IPS-NIHi7 (cell line): ENCODE data around the gene CD81.

Experiments
- DNase-seq: peaks from one replicate; pipeline ENCODE4 v3.0.0; 2012; ENCODE audit warnings: mixed read lengths; ENCODE audit errors: extremely low spot score

The CD81 gene

GRCh38 chr11:2404735-2405196 lies 27.7 kb downstream of the CD81 start:
- DNase-seq = no peak

DNA sequence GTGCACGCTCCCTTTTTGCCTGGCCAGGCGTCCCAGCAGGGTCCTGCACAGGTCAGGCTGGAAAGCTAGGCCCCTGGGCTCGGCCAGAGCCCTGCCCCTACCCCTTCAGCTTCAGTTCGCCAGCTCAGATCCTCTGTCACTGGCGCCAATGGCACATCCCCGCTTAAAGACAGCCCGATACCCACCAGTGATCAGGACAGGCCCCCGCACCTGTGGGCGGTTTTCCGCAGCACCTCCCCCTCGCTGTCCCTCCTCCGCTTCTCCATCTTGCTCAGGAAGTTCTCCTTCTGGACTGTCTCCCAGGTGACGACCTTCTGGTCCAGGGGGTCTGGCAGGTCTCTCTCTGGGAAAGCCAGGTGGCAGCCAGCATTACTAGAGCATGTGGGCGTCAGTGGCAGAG lies 29.3 kb downstream of the CD81 start:
- no peak for DNase-seq

DNA sequence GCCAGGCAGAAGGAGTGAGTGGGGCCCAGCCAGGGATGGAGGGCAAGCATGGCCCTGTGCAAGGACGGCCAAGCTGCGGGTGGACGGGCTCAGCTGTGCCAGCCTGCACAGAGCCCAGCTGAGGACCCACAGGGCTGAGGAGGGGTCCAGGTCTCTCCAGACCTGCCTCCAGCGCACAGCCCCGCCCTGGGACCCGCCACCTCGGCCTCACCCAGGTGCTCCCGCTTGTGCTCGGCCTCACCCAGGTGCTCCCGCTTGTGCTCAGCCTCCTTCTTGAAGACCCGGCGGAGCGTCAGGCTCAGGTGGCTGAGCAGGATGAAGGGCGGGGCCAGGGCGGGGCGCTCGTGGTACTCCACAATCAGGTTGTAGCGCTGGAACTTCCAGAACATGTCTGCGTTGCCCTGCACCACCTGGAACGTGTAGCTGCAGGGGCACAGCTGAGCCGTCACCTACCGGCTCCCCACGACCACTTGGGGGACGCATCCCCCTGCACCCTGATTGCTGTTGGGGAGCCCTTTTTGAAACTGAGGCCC lies 29.8 kb downstream of the CD81 start:
- no peak for DNase-seq

DNA sequence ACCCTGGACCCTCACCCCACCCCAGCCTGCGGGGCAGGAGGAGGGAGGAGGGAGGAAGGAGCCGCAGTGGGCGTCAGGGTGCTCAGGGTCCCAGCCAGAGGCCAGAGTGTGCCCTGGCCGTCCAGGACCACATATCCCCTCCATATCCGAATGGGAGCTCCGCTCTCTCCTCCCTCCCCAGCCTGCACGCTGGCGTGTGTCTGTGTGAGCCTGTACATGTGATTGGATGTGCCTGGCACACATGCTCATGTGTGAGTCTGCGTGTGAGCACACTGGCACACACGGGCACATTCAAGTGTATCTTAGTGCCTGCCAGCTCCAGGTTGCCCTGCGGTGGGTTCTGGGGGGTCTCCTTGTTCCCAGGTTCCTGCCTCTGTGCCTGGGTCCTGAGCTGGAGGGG lies 31.6 kb downstream of the CD81 start:
- no peak for DNase-seq

DNA sequence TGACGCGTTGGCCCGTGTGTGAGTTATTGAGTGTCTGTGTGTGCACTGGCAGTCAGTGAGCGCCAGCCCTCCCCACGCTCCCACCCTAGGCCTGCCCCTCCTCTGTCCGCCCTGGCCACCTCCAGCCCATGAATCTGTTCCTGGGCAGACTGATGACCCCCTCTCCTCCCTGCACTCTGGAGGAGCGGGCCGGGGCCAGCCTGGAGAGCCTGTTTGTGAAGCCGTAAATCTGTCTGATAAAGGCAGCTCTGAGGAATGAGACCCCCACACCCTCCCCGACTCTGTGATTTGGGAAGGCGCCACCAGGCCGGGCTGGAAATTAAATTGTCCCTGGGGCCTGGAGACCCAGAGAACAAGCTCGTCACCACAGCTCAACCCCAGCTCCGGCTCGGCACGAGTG lies 32.0 kb downstream of the CD81 start:
- no peak for DNase-seq

GRCh38 chr11:2409611-2410468 lies 32.7 kb downstream of the CD81 start:
- no peak for DNase-seq

DNA sequence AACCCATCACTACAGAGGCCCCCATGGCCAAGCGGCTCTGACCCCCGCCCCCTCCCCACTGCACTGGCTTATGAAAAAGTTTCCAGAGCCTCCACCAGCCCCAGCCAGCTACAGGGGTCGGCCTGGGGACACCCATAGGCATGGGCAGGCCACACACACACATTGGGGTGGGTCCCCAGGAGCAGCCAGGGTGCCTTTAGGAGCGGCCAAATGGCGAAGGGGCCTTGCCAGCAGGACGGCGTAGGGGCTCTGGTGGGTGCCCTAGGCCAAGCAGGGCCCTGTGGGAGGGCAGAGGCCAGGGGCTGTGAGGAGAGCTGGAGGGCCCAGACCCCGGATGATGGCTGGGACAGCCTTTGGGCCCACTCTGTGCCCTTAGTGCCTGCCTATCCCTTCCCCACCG lies 33.5 kb downstream of the CD81 start:
- DNase-seq = no peak

DNA sequence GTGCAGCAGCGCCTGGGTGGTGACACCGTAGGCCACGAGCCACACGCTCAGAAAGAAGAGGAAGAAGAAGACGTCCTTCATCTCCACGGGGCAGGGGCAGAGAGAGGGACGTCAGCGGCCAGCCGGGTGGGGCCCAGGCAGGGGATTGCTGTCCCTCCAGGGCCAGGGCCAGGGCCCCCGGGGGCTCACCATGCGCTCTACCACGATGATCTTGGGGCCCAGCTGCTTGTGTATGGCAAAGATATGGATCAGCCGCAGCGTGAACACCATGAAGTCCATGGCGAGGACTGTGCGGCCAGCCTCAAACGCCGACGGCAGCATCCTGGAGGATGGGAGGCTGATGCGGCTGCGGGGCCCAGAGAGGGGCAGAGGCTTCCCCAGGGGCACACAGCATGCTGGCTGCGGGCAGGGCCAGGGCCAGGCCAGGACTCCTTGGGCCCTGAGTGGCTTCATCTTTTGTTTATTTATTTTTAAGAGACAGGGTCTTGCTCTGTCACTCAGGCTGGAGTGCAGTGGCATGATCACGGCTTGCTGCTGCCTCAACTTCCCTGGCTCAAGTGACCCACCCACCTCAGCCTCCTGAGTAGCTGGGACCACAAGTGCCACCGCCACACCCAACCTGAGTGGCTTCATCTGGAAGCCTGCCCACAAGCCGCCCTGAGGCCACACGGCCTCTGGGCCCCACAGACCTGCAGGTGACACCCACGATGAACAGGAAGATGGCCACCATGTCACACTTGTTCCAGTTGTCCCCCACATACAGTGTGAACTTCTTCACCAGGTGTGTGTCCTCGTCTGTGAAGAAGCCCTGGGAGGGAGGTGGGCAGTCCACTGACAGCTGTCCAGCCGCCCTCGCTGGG lies 34.6 kb downstream of the CD81 start:
- no peak for DNase-seq

DNA sequence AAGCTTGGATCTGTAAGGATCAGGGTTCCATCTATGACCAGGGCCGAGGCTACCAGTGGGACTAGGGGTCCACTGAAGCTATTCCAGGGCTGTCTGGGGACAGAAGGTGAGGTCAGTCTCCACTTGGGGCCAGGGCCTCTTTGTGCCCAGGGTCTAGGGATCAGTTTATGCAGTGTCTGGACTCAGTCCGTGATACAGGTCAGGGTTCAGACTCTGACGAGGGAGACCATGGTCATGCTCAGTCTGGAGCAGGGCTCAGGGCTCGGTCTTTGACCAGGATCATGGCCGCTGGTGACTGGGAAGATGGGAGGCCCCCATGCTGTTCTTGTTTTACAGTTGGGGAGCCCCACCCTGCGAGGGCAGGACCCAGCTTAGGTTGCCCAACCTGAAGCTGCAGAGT lies 35.2 kb downstream of the CD81 start:
- no peak for DNase-seq

GRCh38 chr11:2413742-2414579 lies 36.9 kb downstream of the CD81 start:
- no peak for DNase-seq

GRCh38 chr11:2414616-2415015 lies 37.5 kb downstream of the CD81 start:
- DNase-seq = no peak

- no peak for DNase-seq
Observed at GRCh38 chr11:2415171-2415570, 38.1 kb downstream of the CD81 start.

- no peak for DNase-seq
Observed at GRCh38 chr11:2415601-2416380, 38.7 kb downstream of the CD81 start.

- no peak for DNase-seq
Observed at GRCh38 chr11:2416765-2417164, 39.7 kb downstream of the CD81 start.

GRCh38 chr11:2417856-2418692 lies 41.0 kb downstream of the CD81 start:
- no peak for DNase-seq

- DNase-seq = no peak
Observed at GRCh38 chr11:2418693-2419360, 41.7 kb downstream of the CD81 start.

DNA sequence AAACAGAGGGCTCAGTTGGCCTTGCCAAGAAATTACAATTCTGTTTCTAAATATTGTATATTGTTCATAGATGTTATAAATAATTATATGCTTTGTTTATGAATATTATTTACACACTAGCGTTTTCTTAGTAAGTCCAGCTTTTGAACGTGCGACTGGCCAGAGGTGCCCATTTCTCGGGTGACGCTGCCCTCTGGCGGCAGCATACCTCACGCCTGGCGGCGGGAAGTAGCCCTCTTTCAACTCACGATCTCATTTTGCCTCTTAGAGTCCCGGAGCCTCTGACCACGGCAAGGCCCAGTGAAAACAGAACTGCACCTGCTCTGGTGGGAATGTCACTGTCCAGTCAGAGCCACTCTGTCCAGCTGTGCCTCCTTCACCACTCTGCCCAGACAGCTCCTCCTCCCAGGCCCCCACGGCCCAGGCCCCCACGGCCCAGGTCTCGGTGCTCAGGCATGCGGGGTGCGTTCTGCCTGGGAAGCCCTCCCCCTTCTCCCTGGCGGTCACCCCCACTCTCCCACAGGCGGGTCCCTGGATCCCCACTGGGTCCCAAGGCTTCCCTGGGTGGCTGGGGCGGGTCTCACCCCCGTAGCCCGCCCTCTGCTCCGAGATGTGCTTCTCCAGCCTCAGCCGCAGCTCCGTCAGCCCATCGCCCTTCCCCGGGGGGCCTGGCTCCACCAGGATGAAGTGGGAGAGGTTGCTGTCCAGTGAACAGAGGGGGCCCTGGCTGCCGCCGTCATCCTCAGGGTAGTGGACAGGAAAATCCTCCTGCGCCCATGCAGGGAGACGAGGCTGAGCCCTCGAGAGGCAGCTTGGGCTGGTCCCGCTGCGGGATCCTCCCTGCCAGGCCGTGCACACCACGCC lies 42.8 kb downstream of the CD81 start:
- peak; percentile 88 for DNase-seq

- DNase-seq = peak; percentile 97
Observed at GRCh38 chr11:2420502-2421225, 43.6 kb downstream of the CD81 start.
